DND-41 (cell line): ENCODE results near the gene SPRN.

Source experiments
- CTCF ChIP-seq: IDR thresholded peaks from 2 replicates; pipeline ENCODE4 v1.5.1; 2012; ENCODE audit warnings: borderline replicate concordance, low read length, moderate library complexity, mild to moderate bottlenecking; ENCODE audit not compliant: poor library complexity, severe bottlenecking; ENCODE audit errors: extremely low read depth
- EZH2 ChIP-seq: IDR thresholded peaks from 3 replicates; pipeline ENCODE4 v1.6.1; 2012; ENCODE audit warnings: borderline replicate concordance, low read depth, mild to moderate bottlenecking, moderate library complexity, low read length, inconsistent platforms; ENCODE audit not compliant: severe bottlenecking

- no peak for TF ChIP-seq CTCF
- no peak for TF ChIP-seq EZH2
These were observed 21.6 kb upstream of the SPRN start for GRCh38 chr10:133445751-133446708.
